Jurkat, Clone E6-1 (cell line): ENCODE measurements around the gene IDH3B.

Experiments used
- DNase-seq: peaks from one replicate; pipeline ENCODE4 v3.0.0-alpha.2; 2011; ENCODE audit warnings: low read depth, low spot score
- H3K4me3 ChIP-seq: 2 replicates; pipeline ENCODE4 v1.5.1; 2011; ENCODE audit warnings: mild to moderate bottlenecking, low read length, control low read depth, moderate library complexity

Gene IDH3B

GRCh38 chr20:2631228-2631627 lies 32.8 kb downstream of the IDH3B start:
- no peak overlapping the region for H3K4me3 ChIP-seq
- DNase-seq: no peak

- DNase-seq: no peak
- H3K4me3 ChIP-seq: no peak overlapping the region
Observed at GRCh38 chr20:2626853-2627541, 37.0 kb downstream of the IDH3B start.

- H3K4me3 ChIP-seq: no peak overlapping the region
- DNase-seq: no peak
Observed at GRCh38 chr20:2625062-2625461, 39.0 kb downstream of the IDH3B start.

- DNase-seq: no peak
- H3K4me3 ChIP-seq: no peak overlapping the region
Observed at GRCh38 chr20:2624190-2624589, 39.8 kb downstream of the IDH3B start.

GRCh38 chr20:2619961-2620595 lies 43.9 kb downstream of the IDH3B start:
- no peak for DNase-seq
- H3K4me3 ChIP-seq: no peak overlapping the region

- no peak for DNase-seq
- no peak overlapping the region for H3K4me3 ChIP-seq
Observed at GRCh38 chr20:2619337-2619736, 44.7 kb downstream of the IDH3B start.

- DNase-seq: no peak
- H3K4me3 ChIP-seq: no peak overlapping the region
Observed at GRCh38 chr20:2618815-2619214, 45.2 kb downstream of the IDH3B start.

- no peak overlapping the region for H3K4me3 ChIP-seq
- no peak for DNase-seq
Observed at GRCh38 chr20:2617099-2617714, 46.8 kb downstream of the IDH3B start.

- DNase-seq: no peak
- H3K4me3 ChIP-seq: no peak overlapping the region
Observed at GRCh38 chr20:2616634-2617033, 47.4 kb downstream of the IDH3B start.

GRCh38 chr20:2612073-2612472 lies 51.9 kb downstream of the IDH3B start:
- DNase-seq: no peak
- no peak overlapping the region for H3K4me3 ChIP-seq

GRCh38 chr20:2610941-2611720 lies 52.9 kb downstream of the IDH3B start:
- H3K4me3 ChIP-seq: no peak overlapping the region
- no peak for DNase-seq

- DNase-seq: no peak
- H3K4me3 ChIP-seq: no peak overlapping the region
Observed at GRCh38 chr20:2610326-2610725, 53.7 kb downstream of the IDH3B start.
